Measurements from ENCODE around the gene DOK3.

Gene DOK3

GRCh38 chr5:177462021-177462670, 47.5 kb downstream of the DOK3 start:
- DNase-seq (ENCODE audit: low read depth) = no peak

- no peak for DNase-seq (ENCODE audit: low read depth)
Measured at GRCh38 chr5:177459819-177460628, 49.6 kb downstream of the DOK3 start.

- DNase-seq (ENCODE audit: low read depth) = no peak
Measured at GRCh38 chr5:177459357-177459756, 50.3 kb downstream of the DOK3 start.

- DNase-seq (ENCODE audit: low read depth) = no peak
Measured at GRCh38 chr5:177458912-177459350, 50.7 kb downstream of the DOK3 start.

- DNase-seq (ENCODE audit: low read depth) = no peak
Measured at GRCh38 chr5:177457852-177458681, 51.6 kb downstream of the DOK3 start.

GRCh38 chr5:177456976-177457851, 52.4 kb downstream of the DOK3 start:
- DNase-seq (ENCODE audit: low read depth) = no peak

GRCh38 chr5:177456591-177456964, 53.0 kb downstream of the DOK3 start:
- no peak for DNase-seq (ENCODE audit: low read depth)

- DNase-seq (ENCODE audit: low read depth) = peak; percentile 90
Measured at GRCh38 chr5:177455661-177456590, 53.7 kb downstream of the DOK3 start.

- peak; percentile 89 for DNase-seq (ENCODE audit: low read depth)
Measured at GRCh38 chr5:177455036-177455660, 54.5 kb downstream of the DOK3 start.

GRCh38 chr5:177454397-177455035, 55.1 kb downstream of the DOK3 start:
- peak; percentile 91 for DNase-seq (ENCODE audit: low read depth)

- no peak for DNase-seq (ENCODE audit: low read depth)
Measured at GRCh38 chr5:177453852-177454396, 55.7 kb downstream of the DOK3 start.

GRCh38 chr5:177452688-177453638, 56.7 kb downstream of the DOK3 start:
- no peak for DNase-seq (ENCODE audit: low read depth)

Measured in activated T-helper 1 cell treated with Interleukin-2 at 50 U/mL for 16 hours (primary cell).